HepG2 (cell line): ENCODE results near the gene SEPTIN10. TPM values are rescaled to one million over a fixed set of nuclear protein-coding genes. Genes with fewer than 3 reads are reported as not detected.

Experiments used
- ATAC-seq: fragments of 200-7000 bp; cut with Tn5 transposase; 3 replicates; pipeline ENCODE4 v1.9.1; 2020; ENCODE audit warnings: mild to moderate bottlenecking, moderate library complexity
- BruUV-seq: library from RNA; stranded (reverse); fragments of 400-500 nt; replicated peaks from 2 replicates; lab custom pipeline; 2021; lab: Mats Ljungman, UMichigan
- CTCF ChIA-PET: fragments of 300-600 bp; formaldehyde crosslinking; extraction: SDS; loops from one replicate; lab custom pipeline; 2021; ENCODE audit warnings: low total read pairs, inconsistent platforms, low intra/inter-chr PET ratio; lab: Yijun Ruan, JAX
- POLR2A ChIA-PET: fragments of 350-600 bp; sonication (Branson Sonifier 250); formaldehyde crosslinking; loops from one replicate; lab custom pipeline; 2020; ENCODE audit warnings: antibody characterized with exemption, inconsistent platforms; lab: Yijun Ruan, JAX
- DNase-seq: peaks from one replicate; pipeline ENCODE4 v3.0.0-alpha.2; 2015; ENCODE audit warnings: low spot score
- FAIRE-seq: peaks from 3 replicates; lab custom pipeline; 2011; peaks lifted over from hg19 to GRCh38; lab: Jason Lieb, UNC
- H2AFZ ChIP-seq: one replicate; pipeline ENCODE4 v1.6.1; 2011; ENCODE audit warnings: low read length, inconsistent platforms
- H3K27ac ChIP-seq: fragments of 300-600 bp; 3 replicates; pipeline ENCODE4 v1.8.0; 2011; ENCODE audit warnings: mixed run types, mild to moderate bottlenecking, mixed read lengths, low read length, inconsistent platforms; ENCODE audit not compliant: insufficient read depth; ENCODE audit errors: extremely low read length
- H3K27me3 ChIP-seq, 2 experiments: fragments of 200-600 bp in 1 of 2; 2 replicates in 1 of 2; 3 replicates in 1 of 2; pipeline versions ENCODE4 v1.6.0 to v1.8.0; 2011; ENCODE audit warnings: low read length in 2 of 2, mild to moderate bottlenecking in 2 of 2, moderate library complexity in 2 of 2, inconsistent platforms in 1 of 2; ENCODE audit not compliant: insufficient read depth in 2 of 2, control insufficient read depth in 1 of 2
- H3K36me3 ChIP-seq, 2 experiments: fragments of 200-600 bp in 1 of 2; replicated peaks in 1 of 2; 2 replicates in 1 of 2; 3 replicates in 1 of 2; pipeline versions ENCODE4 v1.5.1 to v1.8.0; 2011; ENCODE audit warnings: low read length in 2 of 2, inconsistent platforms in 1 of 2; ENCODE audit not compliant: insufficient read depth in 2 of 2, control insufficient read depth in 1 of 2
- H3K4me1 ChIP-seq: 2 replicates; pipeline ENCODE4 v1.5.1; 2012; ENCODE audit warnings: low read length, inconsistent platforms; ENCODE audit not compliant: insufficient read depth
- H3K4me2 ChIP-seq: 2 replicates; pipeline ENCODE4 v1.6.0; 2011; ENCODE audit warnings: low read depth, low read length, inconsistent platforms
- H3K4me3 ChIP-seq, 3 experiments: fragments of 200-600 bp in 1 of 3; sonication (generic), shearing (Covaris generic) in 1 of 3; replicated peaks in 1 of 3; 2 replicates each; pipeline ENCODE4 v1.5.1; 2011 to 2016; ENCODE audit warnings: low read length in 3 of 3, inconsistent platforms in 2 of 3, low read depth in 2 of 3, mild to moderate bottlenecking in 2 of 3, control low read depth in 1 of 3, mixed read lengths in 1 of 3; ENCODE audit not compliant: insufficient read depth in 1 of 3
- H3K79me2 ChIP-seq: one replicate; pipeline ENCODE4 v1.6.1; 2011; ENCODE audit warnings: low read length, inconsistent platforms; ENCODE audit not compliant: insufficient read depth
- H3K9ac ChIP-seq: 2 replicates; pipeline ENCODE4 v1.6.0; 2011; ENCODE audit warnings: mild to moderate bottlenecking, low read depth, low read length, inconsistent platforms; ENCODE audit not compliant: insufficient read depth
- H3K9me3 ChIP-seq: 2 replicates; pipeline ENCODE4 v1.5.1; 2012; ENCODE audit warnings: mild to moderate bottlenecking, low read length
- H4K20me1 ChIP-seq: 2 replicates; pipeline ENCODE4 v1.6.0; 2011; ENCODE audit warnings: inconsistent platforms, mild to moderate bottlenecking, low read length, moderate library complexity; ENCODE audit not compliant: insufficient read depth
- ELF4 ChIP-seq: sonication (generic); formaldehyde crosslinking; IDR thresholded peaks from 2 replicates; pipeline ENCODE4 v1.5.0; 2020; ENCODE audit warnings: missing genetic modification reagents, mild to moderate bottlenecking, moderate library complexity, borderline replicate concordance
- ESRRA ChIP-seq: sonication (generic); formaldehyde crosslinking; IDR thresholded peaks from 2 replicates; pipeline ENCODE4 v1.5.1; 2020; ENCODE audit warnings: mild to moderate bottlenecking, low read depth, missing genetic modification reagents
- FIP1L1 ChIP-seq: fragments of 200-400 bp; formaldehyde crosslinking; IDR thresholded peaks from 2 replicates; pipeline ENCODE4 v1.6.1; 2018; ENCODE audit warnings: low read depth, mild to moderate bottlenecking, low read length, moderate library complexity, borderline replicate concordance; ENCODE audit not compliant: insufficient read depth
- FOXA3 ChIP-seq: IDR thresholded peaks from 2 replicates; pipeline ENCODE4 v1.6.1; 2016; ENCODE audit warnings: missing genetic modification reagents, missing compliant biosample characterization
- HMG20B ChIP-seq: conservative IDR thresholded peaks from 2 replicates; pipeline ENCODE4 v1.6.1; 2016; ENCODE audit warnings: missing genetic modification reagents, missing compliant biosample characterization
- ISX ChIP-seq: sonication (generic); formaldehyde crosslinking; conservative IDR thresholded peaks from 2 replicates; pipeline ENCODE4 v1.5.0; 2020; ENCODE audit warnings: missing genetic modification reagents
- LRRFIP1 ChIP-seq: sonication (generic); formaldehyde crosslinking; conservative IDR thresholded peaks from 2 replicates; pipeline ENCODE4 v1.4.0; 2020; ENCODE audit warnings: missing genetic modification reagents
- NFKB2 ChIP-seq: sonication (generic); formaldehyde crosslinking; IDR thresholded peaks from 2 replicates; pipeline ENCODE4 v1.4.0; 2020; ENCODE audit warnings: missing genetic modification reagents, borderline replicate concordance
- NFYB ChIP-seq: sonication (generic); formaldehyde crosslinking; IDR thresholded peaks from 2 replicates; pipeline ENCODE4 v1.4.0; 2020; ENCODE audit warnings: missing genetic modification reagents
- NR2F1 ChIP-seq, 2 experiments: fragments of 450-650 bp in 1 of 2; formaldehyde crosslinking in 1 of 2; IDR thresholded peaks; 2 replicates each; pipeline versions ENCODE4 v1.5.0 to v1.6.1; 2016 to 2020; ENCODE audit warnings: mild to moderate bottlenecking in 1 of 2, missing compliant biosample characterization in 1 of 2, missing genetic modification reagents in 1 of 2, moderate library complexity in 1 of 2
- RFXANK ChIP-seq: IDR thresholded peaks from 2 replicates; pipeline ENCODE4 v1.6.1; 2016
- TRAFD1 ChIP-seq: sonication (generic); formaldehyde crosslinking; IDR thresholded peaks from 2 replicates; pipeline ENCODE4 v1.5.1; 2020; ENCODE audit warnings: missing genetic modification reagents, mild to moderate bottlenecking, borderline replicate concordance
- ZBTB21 ChIP-seq: sonication (generic); formaldehyde crosslinking; IDR thresholded peaks from 2 replicates; pipeline ENCODE4 v1.4.0; 2020; ENCODE audit warnings: missing genetic modification reagents
- ZNF326 ChIP-seq: sonication (generic); formaldehyde crosslinking; IDR thresholded peaks from 2 replicates; pipeline ENCODE4 v1.4.0; 2020; ENCODE audit warnings: missing genetic modification reagents, borderline replicate concordance
- ZNF598 ChIP-seq: sonication (generic); formaldehyde crosslinking; IDR thresholded peaks from 2 replicates; pipeline ENCODE4 v1.5.1; 2020; ENCODE audit warnings: mild to moderate bottlenecking, missing genetic modification reagents, borderline replicate concordance
- ZNF761 ChIP-seq: sonication (generic); formaldehyde crosslinking; conservative IDR thresholded peaks from 2 replicates; pipeline ENCODE4 v1.4.0; 2020; ENCODE audit warnings: mild to moderate bottlenecking, missing genetic modification reagents
- WGBS: methylation state at CpG from one replicate; pipeline ENCODE4 v1.1.6; 2017; ENCODE audit warnings: low lambda C conversion rate; 5-methylcytosine and 5-hydroxymethylcytosine counted together
- in situ Hi-C: cut with HindIII; loops from 2 replicates; pipeline ENCODE4 v1.10.0; 2017; ENCODE audit warnings: low pct_unique_long_range_greater_than_20kb; ENCODE audit not compliant: extremely low pct_ligation_motif_present
- intact Hi-C: fragments of 100-400 bp; cut with micrococcal nuclease; formaldehyde crosslinking; loops from one replicate; pipeline ENCODE4 v1.10.0; 2022; ENCODE audit not compliant: unreplicated experiment
- polyA plus RNA-seq, 8 experiments: library from polyadenylated mRNA; depleted of rRNA in 3 of 8; stranded (reverse) in 7 of 8; unstranded in 1 of 8; fragments of >200 nt; fragmentation: Illumina TruSeq in 4 of 8; extraction: Trizol in 4 of 8; gene quantifications; 2 replicates each; pipeline versions ENCODE4 v1.2.1 to v1.2.3, GENCODE V29; 2011 to 2016; ENCODE audit warnings: low read depth in 4 of 8, missing spikeins in 1 of 8, mixed read lengths in 1 of 8; ENCODE audit not compliant: insufficient read depth in 1 of 8
- total RNA-seq, 5 experiments: library from RNA; depleted of rRNA; stranded (reverse); fragments of >200 nt; fragmentation: Illumina TruSeq; extraction: Trizol; gene quantifications; 2 replicates each; pipeline ENCODE4 v1.2.3, GENCODE V29; 2016; ENCODE audit warnings: low read depth in 1 of 5
- TF ChIP-seq, protein P1 (sequence below): sonication (generic); formaldehyde crosslinking; IDR thresholded peaks from 2 replicates; pipeline ENCODE4 v1.4.0; 2020; ENCODE audit warnings: missing genetic modification reagents
- TF ChIP-seq, protein P2 (sequence below): sonication (generic); formaldehyde crosslinking; IDR thresholded peaks from 2 replicates; pipeline ENCODE4 v1.4.0; 2020; ENCODE audit warnings: missing genetic modification reagents

Gene SEPTIN10
- total and polyA plus RNA-seq, 2 of the 13 experiments (the other 11 are each of a cell fraction or from before 2014, with no cell fraction given) = 45.8 to 67.5 TPM

DNA sequence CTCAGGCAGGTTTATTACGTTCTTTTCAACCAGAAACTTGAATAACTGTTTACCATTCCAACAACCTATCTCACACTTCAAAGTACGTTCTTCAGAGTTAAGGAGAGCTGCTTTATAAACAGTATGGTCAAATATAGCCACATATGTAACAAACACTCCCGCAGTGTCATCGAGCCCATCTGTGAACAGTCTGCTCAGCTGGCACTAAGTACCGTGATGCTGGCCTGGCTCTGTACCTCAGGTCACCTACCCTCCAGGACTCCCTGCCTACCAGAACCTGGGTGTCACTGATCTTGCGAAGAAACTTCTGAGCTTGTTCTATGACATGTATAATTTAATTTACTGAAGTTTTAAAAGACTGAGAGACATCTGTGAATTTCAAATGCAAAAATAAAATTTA is 71.4 kb downstream of the SEPTIN10 start:
- intact Hi-C loops = loop anchor here (1.0 kb wide), 1 partner anchor 173 kb away; no protein-coding TSS in a partner anchor
- ATAC-seq (no peak), FAIRE-seq (no peak), DNase-seq (no peak)
- BruUV-seq = no TSS peak
- CTCF ChIA-PET = no interaction called here
- H3K79me2 ChIP-seq = no peaks in the 10 kb centered on the region
- no peak overlapping the region for H3K4me3 ChIP-seq
- H3K27ac ChIP-seq = no peak overlapping the region
- no peaks in the 10 kb centered on the region for H3K9me3 ChIP-seq
- POLR2A ChIA-PET = no interaction called here
- peaks cover 31% of the 10 kb centered on the region for H3K4me1 ChIP-seq
- H3K4me2 ChIP-seq = no peak overlapping the region
- H3K9ac ChIP-seq = no peak overlapping the region
- in situ Hi-C loops = no loop called here
- WGBS = 95% methylated on average over 6 of the region's 6 CpGs
- no peaks in the 10 kb centered on the region for H4K20me1 ChIP-seq
- peaks cover 11 to 16% of the 10 kb centered on the region in 2 experiments for H3K36me3 ChIP-seq
- H3K27me3 ChIP-seq = no peaks in the 10 kb centered on the region
- H2AFZ ChIP-seq = no peak overlapping the region
- TF ChIP-seq, protein P1, sequence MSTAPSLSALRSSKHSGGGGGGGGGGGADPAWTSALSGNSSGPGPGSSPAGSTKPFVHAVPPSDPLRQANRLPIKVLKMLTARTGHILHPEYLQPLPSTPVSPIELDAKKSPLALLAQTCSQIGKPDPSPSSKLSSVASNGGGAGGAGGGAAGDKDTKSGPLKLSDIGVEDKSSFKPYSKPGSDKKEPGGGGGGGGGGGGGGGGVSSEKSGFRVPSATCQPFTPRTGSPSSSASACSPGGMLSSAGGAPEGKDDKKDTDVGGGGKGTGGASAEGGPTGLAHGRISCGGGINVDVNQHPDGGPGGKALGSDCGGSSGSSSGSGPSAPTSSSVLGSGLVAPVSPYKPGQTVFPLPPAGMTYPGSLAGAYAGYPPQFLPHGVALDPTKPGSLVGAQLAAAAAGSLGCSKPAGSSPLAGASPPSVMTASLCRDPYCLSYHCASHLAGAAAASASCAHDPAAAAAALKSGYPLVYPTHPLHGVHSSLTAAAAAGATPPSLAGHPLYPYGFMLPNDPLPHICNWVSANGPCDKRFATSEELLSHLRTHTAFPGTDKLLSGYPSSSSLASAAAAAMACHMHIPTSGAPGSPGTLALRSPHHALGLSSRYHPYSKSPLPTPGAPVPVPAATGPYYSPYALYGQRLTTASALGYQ = no peak
- no peak for TF ChIP-seq FOXA3 (CRISPR knock-in tag)
- TF ChIP-seq ISX = no peak
- no peak for TF ChIP-seq RFXANK (CRISPR knock-in tag)
- TF ChIP-seq NFKB2 (CRISPR knock-in tag) = no peak
- TF ChIP-seq TRAFD1 (CRISPR knock-in tag) = no peak
- TF ChIP-seq HMG20B (CRISPR knock-in tag) = no peak
- TF ChIP-seq FIP1L1 = no peak
- TF ChIP-seq ZNF598 (CRISPR knock-in tag) = no peak
- TF ChIP-seq ZBTB21 (CRISPR knock-in tag) = no peak
- no peak for TF ChIP-seq ZNF761 (CRISPR knock-in tag)
- no peak for TF ChIP-seq ESRRA (CRISPR knock-in tag)
- no peak for TF ChIP-seq LRRFIP1 (CRISPR knock-in tag)
- TF ChIP-seq, protein P2, sequence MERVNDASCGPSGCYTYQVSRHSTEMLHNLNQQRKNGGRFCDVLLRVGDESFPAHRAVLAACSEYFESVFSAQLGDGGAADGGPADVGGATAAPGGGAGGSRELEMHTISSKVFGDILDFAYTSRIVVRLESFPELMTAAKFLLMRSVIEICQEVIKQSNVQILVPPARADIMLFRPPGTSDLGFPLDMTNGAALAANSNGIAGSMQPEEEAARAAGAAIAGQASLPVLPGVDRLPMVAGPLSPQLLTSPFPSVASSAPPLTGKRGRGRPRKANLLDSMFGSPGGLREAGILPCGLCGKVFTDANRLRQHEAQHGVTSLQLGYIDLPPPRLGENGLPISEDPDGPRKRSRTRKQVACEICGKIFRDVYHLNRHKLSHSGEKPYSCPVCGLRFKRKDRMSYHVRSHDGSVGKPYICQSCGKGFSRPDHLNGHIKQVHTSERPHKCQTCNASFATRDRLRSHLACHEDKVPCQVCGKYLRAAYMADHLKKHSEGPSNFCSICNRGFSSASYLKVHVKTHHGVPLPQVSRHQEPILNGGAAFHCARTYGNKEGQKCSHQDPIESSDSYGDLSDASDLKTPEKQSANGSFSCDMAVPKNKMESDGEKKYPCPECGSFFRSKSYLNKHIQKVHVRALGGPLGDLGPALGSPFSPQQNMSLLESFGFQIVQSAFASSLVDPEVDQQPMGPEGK (CRISPR knock-in tag) = no peak
- no peak for TF ChIP-seq NFYB (CRISPR knock-in tag)
- TF ChIP-seq ELF4 (CRISPR knock-in tag) = no peak
- no peak for TF ChIP-seq NR2F1 (CRISPR knock-in tag; IDR thresholded peaks at IDR 0.05)
- TF ChIP-seq ZNF326 (CRISPR knock-in tag) = no peak
